OCI-LY3 (cell line): ENCODE measurements around the gene OPN3.

Experiments used
- H2AFZ ChIP-seq: fragments of 200-600, 300-600 bp; shearing (Covaris generic); 2 replicates; pipeline ENCODE4 v1.6.0; 2014; ENCODE audit warnings: antibody characterized with exemption, low read depth, low read length
- H3K27ac ChIP-seq: fragments of 200-600, 300-600 bp; sonication (generic); 2 replicates; pipeline ENCODE4 v1.5.1; 2014; ENCODE audit warnings: mild to moderate bottlenecking, low read length, moderate library complexity, mixed read lengths
- H3K27me3 ChIP-seq: fragments of 200-600, 300-600 bp; sonication (generic); 2 replicates; pipeline ENCODE4 v1.6.1; 2014; ENCODE audit warnings: low read depth, low read length, mixed read lengths
- H3K36me3 ChIP-seq: fragments of 200-600, 300-600 bp; sonication (generic); replicated peaks from 2 replicates; pipeline ENCODE3; 2014; ENCODE audit warnings: low read depth, low read length, mixed read lengths
- H3K4me1 ChIP-seq: fragments of 300-600, 200-600 bp; sonication (generic); 2 replicates; pipeline ENCODE4 v1.6.1; 2014; ENCODE audit warnings: low read length, mixed read lengths
- H3K4me2 ChIP-seq: fragments of 200-600, 300-600 bp; sonication (generic); 2 replicates; pipeline ENCODE4 v1.6.1; 2014; ENCODE audit warnings: low read length, mixed read lengths
- H3K4me3 ChIP-seq: fragments of 300-600, 200-600 bp; sonication (generic); 2 replicates; pipeline ENCODE4 v1.5.1; 2014; ENCODE audit warnings: antibody characterized with exemption, mild to moderate bottlenecking, low read length, moderate library complexity
- H3K79me2 ChIP-seq: fragments of 300-600, 200-600 bp; shearing (Covaris generic); 2 replicates; pipeline ENCODE4 v1.6.1; 2014; ENCODE audit warnings: mild to moderate bottlenecking, low read length, mixed read lengths
- H3K9ac ChIP-seq: fragments of 300-600, 200-600 bp; shearing (Covaris generic); 2 replicates; pipeline ENCODE4 v1.6.0; 2014; ENCODE audit warnings: mild to moderate bottlenecking, low read length, moderate library complexity
- H3K9me3 ChIP-seq: fragments of 200-600, 300-600 bp; shearing (Covaris generic); 2 replicates; pipeline ENCODE4 v1.6.1; 2014; ENCODE audit warnings: low read length, mixed read lengths; ENCODE audit not compliant: insufficient read depth
- H4K20me1 ChIP-seq: fragments of 200-600, 300-600 bp; sonication (generic); 2 replicates; pipeline ENCODE4 v1.6.1; 2016; ENCODE audit warnings: low read length, mixed read lengths; ENCODE audit not compliant: insufficient read depth
- CTCF ChIP-seq: fragments of 200-600, 300-600 bp; sonication (generic); IDR thresholded peaks from 2 replicates; pipeline ENCODE4 v1.5.1; 2014; ENCODE audit warnings: antibody characterized with exemption, low read length, low read depth
- EZH2phosphoT487 ChIP-seq: fragments of 200-600 bp; shearing (Covaris generic); IDR thresholded peaks from 2 replicates; pipeline ENCODE4 v1.6.1; 2018; ENCODE audit warnings: antibody characterized with exemption, mixed run types, low read depth

Gene OPN3

DNA sequence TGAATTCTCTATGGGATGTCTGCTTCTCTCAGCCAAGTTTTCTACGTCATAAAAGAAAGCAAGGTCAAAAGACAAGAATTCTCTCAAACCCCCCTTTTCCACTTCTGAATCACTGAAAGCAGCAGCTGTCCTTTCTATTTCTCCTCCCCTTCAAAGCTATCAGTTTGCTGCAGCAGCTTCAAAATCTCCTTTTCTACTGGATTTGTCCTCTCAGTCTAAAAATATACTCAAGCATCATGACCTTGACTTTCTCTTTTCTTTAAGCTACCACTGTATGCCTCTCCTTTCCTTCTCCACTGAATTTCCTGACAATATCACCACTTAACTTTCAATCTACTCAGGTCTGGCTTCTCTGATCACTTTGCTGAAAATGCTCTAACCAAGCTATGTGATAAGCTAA is 13.8 kb upstream of the OPN3 start:
- TF ChIP-seq EZH2phosphoT487: no peak
- no peak for TF ChIP-seq CTCF
- no peak overlapping the region for H3K4me3 ChIP-seq
- H3K27me3 ChIP-seq: peaks cover 12% of the 10 kb centered on the region
- no peak overlapping the region for H2AFZ ChIP-seq
- no peaks in the 10 kb centered on the region for H4K20me1 ChIP-seq
- H3K9me3 ChIP-seq: no peaks in the 10 kb centered on the region
- H3K27ac ChIP-seq: no peak overlapping the region
- no peaks in the 10 kb centered on the region for H3K79me2 ChIP-seq
- H3K36me3 ChIP-seq: no peaks in the 10 kb centered on the region
- H3K4me1 ChIP-seq: peaks cover 8% of the 10 kb centered on the region
- no peak overlapping the region for H3K9ac ChIP-seq
- H3K4me2 ChIP-seq: 0 out of 2 replicates have a peak overlapping the region, but pooled peaks have one; percentile 1

- H2AFZ ChIP-seq: no peak within 1 kb of the TSS
- no peak within 1 kb of the TSS for H3K4me3 ChIP-seq
- no peak for TF ChIP-seq CTCF
- no peak for TF ChIP-seq EZH2phosphoT487
- H3K27me3 ChIP-seq: peaks cover 12% of the 10 kb centered on the region
- H3K27ac ChIP-seq: no peak within 1 kb of the TSS
- H3K9ac ChIP-seq: no peak within 1 kb of the TSS
- no peaks in the 10 kb centered on the region for H3K79me2 ChIP-seq
- H3K4me1 ChIP-seq: peaks cover 8% of the 10 kb centered on the region
- H3K36me3 ChIP-seq: no peaks in the 10 kb centered on the region
- H3K4me2 ChIP-seq: no peak within 1 kb of the TSS
- H4K20me1 ChIP-seq: no peaks in the 10 kb centered on the region
- H3K9me3 ChIP-seq: no peaks in the 10 kb centered on the region
These were observed 11.8 kb upstream of the OPN3 start, which contains the start of gene WDR64 for GRCh38 chr1:241652012-241652411. TSS of gene WDR64 (plus strand) at chr1:241652281. CDS start at chr1:241652485, 204 bp downstream.

- Histone ChIP-seq H3K4me3 (no peak overlapping the region), H3K9ac (no peak overlapping the region), H2AFZ (no peak overlapping the region), H3K9me3 (no peaks in the 10 kb centered on the region), H3K79me2 (no peaks in the 10 kb centered on the region), H3K27ac (no peak overlapping the region), H3K36me3 (no peaks in the 10 kb centered on the region), H3K4me2 (no peak overlapping the region), H4K20me1 (no peaks in the 10 kb centered on the region), H3K27me3 (peaks cover 12% of the 10 kb centered on the region), H3K4me1 (no peaks in the 10 kb centered on the region)
- no peak for TF ChIP-seq CTCF
- no peak for TF ChIP-seq EZH2phosphoT487
These were observed 8.0 kb upstream of the OPN3 start for GRCh38 chr1:241648159-241648558.

GRCh38 chr1:241647658-241648057 is 7.5 kb upstream of the OPN3 start:
- Histone ChIP-seq H3K9me3 (no peaks in the 10 kb centered on the region), H3K4me3 (no peak overlapping the region), H3K79me2 (no peaks in the 10 kb centered on the region), H3K4me1 (no peaks in the 10 kb centered on the region), H3K36me3 (no peaks in the 10 kb centered on the region), H3K27ac (no peak overlapping the region), H4K20me1 (no peaks in the 10 kb centered on the region), H3K9ac (no peak overlapping the region), H3K27me3 (peaks cover 9% of the 10 kb centered on the region; the same call in 1 of the 2 replicates), H3K4me2 (no peak overlapping the region), H2AFZ (no peak overlapping the region)
- TF ChIP-seq CTCF (no peak), EZH2phosphoT487 (no peak)
